Progenitor cell of endocrine pancreas (in vitro differentiated cells): ENCODE data around the gene RAB3C. TPM values are rescaled to one million over a fixed set of nuclear protein-coding genes. Genes with fewer than 3 reads are reported as not detected.

Experiments
- DNase-seq: peaks from one replicate; pipeline ENCODE4 v3.0.0; 2021; ENCODE audit warnings: low spot score; ENCODE audit not compliant: unreplicated experiment
- H3K27ac Mint-ChIP-seq: 2 replicates; pipeline ENCODE4 v1.8.0; 2021; ENCODE audit warnings: mild to moderate bottlenecking, moderate library complexity, mixed read lengths
- H3K27me3 Mint-ChIP-seq: 2 replicates; pipeline ENCODE4 v1.8.0; 2021; ENCODE audit warnings: mixed read lengths
- H3K36me3 Mint-ChIP-seq: 2 replicates; pipeline ENCODE4 v1.8.0; 2022; ENCODE audit warnings: mixed read lengths; ENCODE audit not compliant: insufficient read depth
- H3K4me1 Mint-ChIP-seq: 2 replicates; pipeline ENCODE4 v1.8.0; 2021; ENCODE audit warnings: low read depth, mixed read lengths
- H3K4me3 Mint-ChIP-seq: 2 replicates; pipeline ENCODE4 v1.8.0; 2021; ENCODE audit warnings: low read depth, mild to moderate bottlenecking, moderate library complexity, mixed read lengths
- H3K9me3 Mint-ChIP-seq: 2 replicates; pipeline ENCODE4 v1.8.0; 2021; ENCODE audit warnings: low read depth, mixed read lengths
- CTCF ChIP-seq: fragments of 200-600 bp; sonication (generic); IDR thresholded peaks from one replicate; pipeline ENCODE4 v1.5.0; 2021; ENCODE audit warnings: antibody characterized with exemption, mild to moderate bottlenecking; ENCODE audit not compliant: unreplicated experiment
- total RNA-seq: library from RNA; stranded (reverse); gene quantifications from 2 replicates; pipeline ENCODE4 v1.2.1, GENCODE V29; 2021

RAB3C gene
- total RNA-seq, 1 donor from 2014 or later: 25.2 TPM

- Mint-ChIP-seq H3K27me3 (no peaks in the 10 kb centered on the region), H3K4me1 (peaks cover 15% of the 10 kb centered on the region), H3K9me3 (no peaks in the 10 kb centered on the region), H3K4me3 (no peak overlapping the region), H3K36me3 (peaks cover 2% of the 10 kb centered on the region), H3K27ac (no peak overlapping the region)
- DNase-seq: no peak
- TF ChIP-seq CTCF: no peak
These were observed 158.1 kb downstream of the RAB3C start for GRCh38 chr5:58740956-58741355.

- no peak for TF ChIP-seq CTCF
- Mint-ChIP-seq H3K27me3 (no peaks in the 10 kb centered on the region), H3K9me3 (no peaks in the 10 kb centered on the region), H3K4me3 (no peak overlapping the region), H3K36me3 (no peaks in the 10 kb centered on the region), H3K4me1 (peaks cover 9% of the 10 kb centered on the region), H3K27ac (no peak overlapping the region)
- no peak for DNase-seq
These were observed 162.5 kb downstream of the RAB3C start for GRCh38 chr5:58745350-58745749.

- Mint-ChIP-seq H3K4me1 (peaks cover 9% of the 10 kb centered on the region), H3K4me3 (no peak overlapping the region), H3K27me3 (no peaks in the 10 kb centered on the region), H3K36me3 (no peaks in the 10 kb centered on the region), H3K27ac (no peak overlapping the region), H3K9me3 (no peaks in the 10 kb centered on the region)
- no peak for DNase-seq
- no peak for TF ChIP-seq CTCF
These were observed 163.4 kb downstream of the RAB3C start for GRCh38 chr5:58746321-58746720.

GRCh38 chr5:58750036-58750435 is 167.2 kb downstream of the RAB3C start:
- Mint-ChIP-seq H3K27me3 (no peaks in the 10 kb centered on the region), H3K27ac (no peak overlapping the region), H3K9me3 (no peaks in the 10 kb centered on the region), H3K4me3 (no peak overlapping the region), H3K36me3 (no peaks in the 10 kb centered on the region), H3K4me1 (peaks cover 9% of the 10 kb centered on the region)
- TF ChIP-seq CTCF: no peak
- no peak for DNase-seq

GRCh38 chr5:58751222-58751837 is 168.5 kb downstream of the RAB3C start:
- Mint-ChIP-seq H3K4me3 (no peak overlapping the region), H3K36me3 (no peaks in the 10 kb centered on the region), H3K27ac (no peak overlapping the region), H3K4me1 (peaks cover under 1% of the 10 kb centered on the region), H3K27me3 (no peaks in the 10 kb centered on the region), H3K9me3 (no peaks in the 10 kb centered on the region)
- no peak for TF ChIP-seq CTCF
- no peak for DNase-seq
